Esophagus muscularis mucosa (tissue), 3 donors: Measurements from ENCODE around the gene HPS1.

Source experiments
- CTCF ChIP-seq, 3 experiments: fragments of 200-600 bp in 2 of 3; fragments of 450-650 bp in 1 of 3; sonication (generic) in 2 of 3; IDR thresholded peaks; one replicate each; pipeline ENCODE4 v1.5.1; 2017 to 2019; ENCODE audit warnings: antibody characterized with exemption in 3 of 3, mild to moderate bottlenecking in 2 of 3, moderate library complexity in 1 of 3
- POLR2AphosphoS5 ChIP-seq, 2 donors: sonication (generic); formaldehyde crosslinking; IDR thresholded peaks; one replicate each; pipeline ENCODE4 v1.6.1; 2017; ENCODE audit warnings: antibody characterized with exemption in 2 of 2

DNA sequence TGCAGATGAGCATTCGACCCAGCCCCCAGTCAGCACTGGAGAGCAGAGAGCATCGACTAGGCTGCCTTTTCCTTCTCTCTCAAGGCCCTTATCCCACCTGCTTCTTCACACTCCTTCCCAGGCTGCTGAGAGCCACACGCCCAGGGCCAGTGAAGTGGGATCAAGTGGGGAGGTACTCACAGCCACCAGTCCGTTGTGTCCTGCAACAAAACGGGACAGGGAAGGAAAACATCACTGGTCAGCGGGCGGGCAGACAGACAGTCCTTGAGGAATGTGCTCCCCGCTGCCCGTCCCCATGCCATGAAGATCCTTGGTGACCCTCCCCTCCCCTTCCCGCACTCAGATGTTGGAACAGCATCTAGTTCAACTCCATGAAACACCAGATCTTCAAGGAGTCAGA, 36.0 kb downstream of the HPS1 start:
- TF ChIP-seq CTCF (IDR thresholded peaks at IDR 0.05) (no peak), POLR2AphosphoS5 (IDR thresholded peaks at IDR 0.05) (no peak)
